Loucy (cell line): ENCODE results near the gene SEC14L2.

Experiments used
- H2AFZ ChIP-seq: fragments of 200-600 bp; sonication (generic); 2 replicates; pipeline ENCODE4 v1.6.0; 2016; ENCODE audit warnings: antibody characterized with exemption, mild to moderate bottlenecking, low read length, moderate library complexity
- H3F3A ChIP-seq: fragments of 200-600 bp; 2 replicates; pipeline ENCODE4 v1.6.0; 2016; ENCODE audit warnings: antibody characterized with exemption, low read depth, mild to moderate bottlenecking
- H3K27me3 ChIP-seq: fragments of 200-600 bp; sonication (generic); 2 replicates; pipeline ENCODE4 v1.6.1; 2014; ENCODE audit warnings: low read length, mild to moderate bottlenecking; ENCODE audit not compliant: insufficient read depth, poor library complexity, severe bottlenecking
- H3K36me3 ChIP-seq: fragments of 200-600 bp; sonication (generic); 2 replicates; pipeline ENCODE4 v1.6.1; 2016; ENCODE audit warnings: low read length; ENCODE audit not compliant: insufficient read depth
- H3K4me1 ChIP-seq: fragments of 200-600 bp; sonication (generic); 2 replicates; pipeline ENCODE4 v1.5.1; 2014; ENCODE audit warnings: low read length, mild to moderate bottlenecking; ENCODE audit not compliant: insufficient read depth, poor library complexity, severe bottlenecking
- H3K4me2 ChIP-seq: fragments of 200-600 bp; sonication (generic); 2 replicates; pipeline ENCODE4 v1.6.0; 2014; ENCODE audit warnings: antibody characterized with exemption, low read length, low read depth, mild to moderate bottlenecking; ENCODE audit not compliant: poor library complexity, severe bottlenecking
- H3K4me3 ChIP-seq: fragments of 200-600 bp; sonication (generic); 2 replicates; pipeline ENCODE4 v1.5.1; 2014; ENCODE audit warnings: low read length, mild to moderate bottlenecking, mixed read lengths; ENCODE audit not compliant: poor library complexity, severe bottlenecking
- H3K79me2 ChIP-seq: fragments of 200-600 bp; sonication (generic); 2 replicates; pipeline ENCODE4 v1.6.1; 2014; ENCODE audit warnings: low read length; ENCODE audit not compliant: insufficient read depth
- H3K9ac ChIP-seq: fragments of 200-600 bp; sonication (generic); 2 replicates; pipeline ENCODE4 v1.6.0; 2014; ENCODE audit warnings: mild to moderate bottlenecking, low read depth, low read length, moderate library complexity; ENCODE audit not compliant: poor library complexity, severe bottlenecking
- H3K9me2 ChIP-seq: fragments of 200-600 bp; sonication (generic); replicated peaks from 2 replicates; pipeline ENCODE4 v1.6.1; 2016; ENCODE audit warnings: low read depth, low read length, mixed read lengths
- H3K9me3 ChIP-seq: fragments of 200-600 bp; sonication (generic); 2 replicates; pipeline ENCODE4 v1.6.1; 2014; ENCODE audit warnings: mild to moderate bottlenecking, antibody characterized with exemption, low read length, low read depth; ENCODE audit not compliant: insufficient read depth
- H4K20me1 ChIP-seq: fragments of 200-600 bp; sonication (generic); 2 replicates; pipeline ENCODE4 v1.6.0; 2014; ENCODE audit warnings: antibody characterized with exemption, low read length, mild to moderate bottlenecking; ENCODE audit not compliant: insufficient read depth, poor library complexity, severe bottlenecking
- EZH2phosphoT487 ChIP-seq: fragments of 200-600 bp; IDR thresholded peaks from 2 replicates; pipeline ENCODE4 v1.6.1; 2018; ENCODE audit warnings: antibody characterized with exemption, mild to moderate bottlenecking, moderate library complexity, borderline replicate concordance
- TF ChIP-seq, protein P1 (sequence below): fragments of 200-600 bp; sonication (generic); conservative IDR thresholded peaks from 2 replicates; pipeline ENCODE4 v1.5.1; 2014; ENCODE audit warnings: mild to moderate bottlenecking, antibody characterized with exemption, low read length

SEC14L2 gene

DNA sequence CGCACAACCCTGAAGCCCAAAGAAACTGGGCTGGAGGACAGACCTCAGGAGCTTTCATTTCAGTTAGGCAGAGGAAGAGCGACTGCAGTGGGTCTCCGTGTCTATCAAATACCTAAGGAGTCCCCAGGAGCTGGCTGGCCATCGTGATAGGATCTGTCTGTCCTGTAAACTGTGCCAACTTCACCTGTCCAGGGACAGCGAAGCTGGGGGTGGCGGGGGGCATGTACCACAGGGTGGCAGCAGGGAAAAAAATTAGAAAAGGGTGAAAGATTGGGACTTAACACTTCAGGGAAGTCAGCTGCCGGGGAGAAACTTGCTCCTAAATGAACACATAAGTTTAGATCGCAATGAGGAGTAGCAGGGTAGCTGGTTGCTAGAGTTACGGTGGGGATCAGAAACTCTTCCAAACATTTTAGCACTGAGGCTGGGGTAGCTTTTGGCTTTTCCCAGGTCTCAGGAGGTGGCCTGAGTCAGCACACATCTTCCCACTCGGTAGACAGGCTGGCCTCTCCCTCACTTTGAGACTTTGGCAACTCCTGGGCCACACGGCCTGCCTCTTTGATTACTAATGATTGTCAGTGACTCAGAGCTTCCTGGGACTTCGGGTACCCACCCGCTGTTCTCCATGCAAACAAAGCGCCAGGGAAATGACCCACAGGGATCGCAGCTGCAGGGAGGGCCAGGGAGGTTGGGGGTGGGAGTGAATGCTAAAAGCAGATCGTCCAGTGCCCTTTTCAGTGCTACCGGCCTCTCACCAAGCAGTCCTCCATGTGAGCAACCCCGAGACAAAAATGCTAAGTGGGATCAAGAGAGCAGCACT is 25.9 kb downstream of the SEC14L2 start:
- Histone ChIP-seq H3K36me3 (peaks cover 19% of the 10 kb centered on the region; the same call in 1 of the 2 replicates), H3K4me1 (peaks cover 53% of the 10 kb centered on the region), H3K4me3 (peak overlapping the region; percentile 90), H3K79me2 (peaks cover 60% of the 10 kb centered on the region), H3K9ac (peak overlapping the region; percentile 91), H3K9me3 (no peaks in the 10 kb centered on the region), H3F3A (0 out of 2 replicates have a peak, but pooled peaks cover 4% of the 10 kb centered on the region), H3K9me2 (no peaks in the 10 kb centered on the region), H2AFZ (no peak overlapping the region), H3K4me2 (peak overlapping the region; percentile 95), H3K27me3 (no peaks in the 10 kb centered on the region), H4K20me1 (peaks cover 12% of the 10 kb centered on the region)
- TF ChIP-seq EZH2phosphoT487 = no peak

DNA sequence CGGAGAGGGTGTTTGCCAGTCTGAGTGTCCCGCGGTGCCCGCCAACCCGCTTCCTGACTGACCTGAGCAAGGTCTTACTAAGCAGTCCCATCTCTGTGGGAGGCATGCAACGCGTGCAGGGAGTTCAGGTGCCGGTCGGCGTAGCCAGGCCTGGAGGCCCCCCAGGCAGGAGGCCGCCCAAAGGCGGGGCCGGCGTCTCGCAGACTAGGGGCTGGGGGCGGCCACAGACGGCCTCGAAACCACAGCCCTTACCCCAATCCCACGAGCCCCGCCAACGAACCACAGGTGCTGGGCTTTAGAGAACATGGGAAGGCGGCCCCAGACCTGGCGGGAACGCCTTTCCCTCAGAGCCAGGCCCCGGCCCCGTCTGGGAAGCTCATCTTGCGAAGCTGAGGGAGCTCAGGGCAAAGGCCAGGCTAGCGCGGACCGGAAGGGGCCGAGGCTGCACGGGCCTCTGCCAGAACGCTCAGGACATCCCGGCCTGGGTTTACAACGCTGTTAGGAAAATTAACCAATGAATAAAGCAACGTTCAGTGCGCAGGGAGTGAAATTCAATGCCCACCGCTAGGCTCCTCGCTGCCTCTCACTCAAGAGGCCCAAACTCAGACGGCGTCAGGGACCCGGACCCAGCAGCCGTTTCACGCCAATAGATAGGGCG is 26.6 kb downstream of the SEC14L2 start:
- Histone ChIP-seq H3K27me3 (no peaks in the 10 kb centered on the region), H4K20me1 (peaks cover 16% of the 10 kb centered on the region), H3K9me2 (no peaks in the 10 kb centered on the region), H3F3A (0 out of 2 replicates have a peak, but pooled peaks cover 4% of the 10 kb centered on the region), H3K4me2 (peak overlapping the region; percentile 95), H3K79me2 (peaks cover 64% of the 10 kb centered on the region), H3K4me1 (peaks cover 53% of the 10 kb centered on the region), H3K36me3 (peaks cover 18% of the 10 kb centered on the region; the same call in 1 of the 2 replicates), H2AFZ (peak overlapping the region; percentile 16), H3K4me3 (peak overlapping the region; percentile 90), H3K9me3 (no peaks in the 10 kb centered on the region), H3K9ac (peak overlapping the region; percentile 91)
- TF ChIP-seq EZH2phosphoT487 = no peak
- TF ChIP-seq, protein P1, sequence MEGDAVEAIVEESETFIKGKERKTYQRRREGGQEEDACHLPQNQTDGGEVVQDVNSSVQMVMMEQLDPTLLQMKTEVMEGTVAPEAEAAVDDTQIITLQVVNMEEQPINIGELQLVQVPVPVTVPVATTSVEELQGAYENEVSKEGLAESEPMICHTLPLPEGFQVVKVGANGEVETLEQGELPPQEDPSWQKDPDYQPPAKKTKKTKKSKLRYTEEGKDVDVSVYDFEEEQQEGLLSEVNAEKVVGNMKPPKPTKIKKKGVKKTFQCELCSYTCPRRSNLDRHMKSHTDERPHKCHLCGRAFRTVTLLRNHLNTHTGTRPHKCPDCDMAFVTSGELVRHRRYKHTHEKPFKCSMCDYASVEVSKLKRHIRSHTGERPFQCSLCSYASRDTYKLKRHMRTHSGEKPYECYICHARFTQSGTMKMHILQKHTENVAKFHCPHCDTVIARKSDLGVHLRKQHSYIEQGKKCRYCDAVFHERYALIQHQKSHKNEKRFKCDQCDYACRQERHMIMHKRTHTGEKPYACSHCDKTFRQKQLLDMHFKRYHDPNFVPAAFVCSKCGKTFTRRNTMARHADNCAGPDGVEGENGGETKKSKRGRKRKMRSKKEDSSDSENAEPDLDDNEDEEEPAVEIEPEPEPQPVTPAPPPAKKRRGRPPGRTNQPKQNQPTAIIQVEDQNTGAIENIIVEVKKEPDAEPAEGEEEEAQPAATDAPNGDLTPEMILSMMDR = peak; percentile 19; the same call in 1 of the 2 replicates

DNA sequence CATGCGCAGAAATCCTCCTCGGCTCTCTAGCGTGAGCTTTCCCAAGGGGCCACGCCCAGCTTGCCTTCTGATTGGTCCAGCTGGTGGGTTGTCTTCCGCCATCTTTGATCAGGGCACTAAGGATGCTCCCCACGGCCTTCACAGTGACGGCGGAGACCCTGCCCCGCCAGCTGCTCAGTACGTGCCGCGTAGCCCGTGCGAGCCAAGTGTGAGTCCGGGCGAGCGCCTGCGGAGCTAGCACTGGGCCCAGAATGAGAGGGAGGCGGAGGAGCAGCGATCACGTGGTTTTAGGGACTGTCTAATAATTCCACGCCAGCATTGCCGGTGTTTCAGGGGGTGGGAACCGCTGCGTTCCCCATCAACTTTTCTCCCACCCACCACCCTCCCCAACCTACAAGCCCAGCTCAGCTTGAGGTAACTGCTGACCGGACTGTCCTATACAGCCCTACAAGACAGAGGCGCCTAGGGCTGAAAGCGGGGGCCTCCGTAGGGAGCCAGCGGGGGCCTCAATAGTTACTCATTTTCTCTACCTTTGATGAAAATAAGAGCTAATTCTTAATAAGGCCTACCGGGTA is 27.2 kb downstream of the SEC14L2 start:
- Histone ChIP-seq H3K79me2 (peaks cover 64% of the 10 kb centered on the region), H3K27me3 (no peaks in the 10 kb centered on the region), H4K20me1 (peaks cover 16% of the 10 kb centered on the region), H3K4me1 (peaks cover 53% of the 10 kb centered on the region), H3F3A (0 out of 2 replicates have a peak, but pooled peaks cover 4% of the 10 kb centered on the region), H3K9ac (peak overlapping the region; percentile 91), H2AFZ (peak overlapping the region; percentile 86), H3K36me3 (peaks cover 18% of the 10 kb centered on the region; the same call in 1 of the 2 replicates), H3K4me2 (peak overlapping the region; percentile 95), H3K9me3 (no peaks in the 10 kb centered on the region), H3K9me2 (no peaks in the 10 kb centered on the region), H3K4me3 (peak overlapping the region; percentile 90)
- TF ChIP-seq, protein P1 = no peak
- TF ChIP-seq EZH2phosphoT487 = no peak
